GM12874 (cell line): ENCODE data around the gene PRKG1.

Source experiments
- TF ChIP-seq, protein P1 (sequence below): IDR thresholded peaks from 2 replicates; pipeline ENCODE4 v1.5.1; 2011; ENCODE audit warnings: low read depth, mild to moderate bottlenecking, control low read depth, low read length, moderate library complexity; ENCODE audit not compliant: insufficient read depth

The PRKG1 gene

DNA sequence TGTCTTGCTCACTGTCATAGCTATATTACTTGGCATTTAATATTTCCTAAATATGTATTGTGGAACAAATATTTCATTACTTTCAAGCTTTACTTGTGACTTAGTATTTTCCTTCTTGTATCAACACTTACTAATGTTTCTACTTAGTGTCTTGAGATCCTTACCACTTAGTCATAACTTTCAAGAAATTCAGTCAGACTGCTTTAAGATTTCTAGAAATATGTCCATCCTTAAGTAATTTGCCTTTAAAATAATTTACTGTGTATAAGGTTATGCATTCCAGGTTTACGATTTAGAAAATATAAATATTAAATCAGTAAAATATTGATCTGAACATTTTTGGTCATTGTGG lies 712.4 kb downstream of the PRKG1 start:
- TF ChIP-seq, protein P1, sequence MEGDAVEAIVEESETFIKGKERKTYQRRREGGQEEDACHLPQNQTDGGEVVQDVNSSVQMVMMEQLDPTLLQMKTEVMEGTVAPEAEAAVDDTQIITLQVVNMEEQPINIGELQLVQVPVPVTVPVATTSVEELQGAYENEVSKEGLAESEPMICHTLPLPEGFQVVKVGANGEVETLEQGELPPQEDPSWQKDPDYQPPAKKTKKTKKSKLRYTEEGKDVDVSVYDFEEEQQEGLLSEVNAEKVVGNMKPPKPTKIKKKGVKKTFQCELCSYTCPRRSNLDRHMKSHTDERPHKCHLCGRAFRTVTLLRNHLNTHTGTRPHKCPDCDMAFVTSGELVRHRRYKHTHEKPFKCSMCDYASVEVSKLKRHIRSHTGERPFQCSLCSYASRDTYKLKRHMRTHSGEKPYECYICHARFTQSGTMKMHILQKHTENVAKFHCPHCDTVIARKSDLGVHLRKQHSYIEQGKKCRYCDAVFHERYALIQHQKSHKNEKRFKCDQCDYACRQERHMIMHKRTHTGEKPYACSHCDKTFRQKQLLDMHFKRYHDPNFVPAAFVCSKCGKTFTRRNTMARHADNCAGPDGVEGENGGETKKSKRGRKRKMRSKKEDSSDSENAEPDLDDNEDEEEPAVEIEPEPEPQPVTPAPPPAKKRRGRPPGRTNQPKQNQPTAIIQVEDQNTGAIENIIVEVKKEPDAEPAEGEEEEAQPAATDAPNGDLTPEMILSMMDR, result no peak

DNA sequence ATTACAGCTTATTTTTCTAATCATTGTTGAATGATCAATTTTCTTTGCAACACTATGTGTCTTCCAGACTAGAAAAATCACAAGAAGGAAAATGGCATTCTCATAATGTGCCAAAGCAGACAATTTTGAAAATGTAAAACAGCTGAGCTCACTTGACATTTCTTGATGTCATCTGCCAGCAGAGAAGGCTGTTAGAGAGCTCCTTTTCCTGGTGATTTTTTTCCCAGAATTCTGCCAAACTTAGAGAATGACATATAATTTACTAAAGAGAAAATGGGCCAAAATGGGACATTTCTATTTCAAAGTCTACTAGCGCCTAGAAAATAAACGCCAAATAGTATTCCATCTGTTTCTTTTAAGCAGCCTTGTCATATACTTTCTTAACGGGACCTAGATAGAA lies 714.0 kb downstream of the PRKG1 start:
- TF ChIP-seq, protein P1, result no peak

DNA sequence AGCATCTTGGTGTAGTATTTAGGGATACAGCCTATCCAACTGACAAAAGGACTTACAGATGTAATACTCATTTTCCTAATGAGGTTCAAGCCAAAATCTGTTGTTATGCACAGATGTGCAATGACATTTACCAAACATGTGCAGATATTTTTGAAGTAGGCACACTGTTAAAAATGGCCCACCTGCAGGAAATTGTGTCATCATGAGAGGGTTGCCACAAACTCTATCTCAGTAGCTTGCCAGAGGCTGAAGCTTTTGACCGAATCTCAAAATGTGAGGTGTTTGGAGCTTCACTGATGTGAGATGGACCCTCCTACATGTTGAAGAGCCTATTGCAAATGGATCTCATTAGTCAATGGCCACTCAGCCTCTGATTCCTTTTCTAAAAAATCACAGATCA lies 714.8 kb downstream of the PRKG1 start:
- TF ChIP-seq, protein P1, result no peak

DNA sequence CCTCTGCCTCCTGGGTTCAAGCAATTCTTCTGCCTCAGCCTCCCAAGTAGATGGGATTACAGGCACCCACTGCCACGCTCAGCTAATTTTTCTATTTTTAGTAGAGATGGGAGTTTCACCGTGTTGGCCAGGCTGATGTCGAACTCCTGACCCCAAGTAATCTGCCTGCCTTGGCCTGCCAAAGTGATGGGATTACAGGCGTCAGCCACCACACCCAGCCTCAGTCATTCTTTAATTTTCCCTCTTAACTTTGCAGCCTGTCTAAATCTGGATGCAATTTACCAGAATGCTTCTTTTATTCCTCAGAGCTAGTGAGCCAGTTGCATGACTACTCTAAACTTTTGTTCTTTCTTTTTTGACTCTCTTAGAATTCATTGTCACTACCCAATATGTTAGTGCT lies 715.6 kb downstream of the PRKG1 start:
- TF ChIP-seq, protein P1, result no peak

DNA sequence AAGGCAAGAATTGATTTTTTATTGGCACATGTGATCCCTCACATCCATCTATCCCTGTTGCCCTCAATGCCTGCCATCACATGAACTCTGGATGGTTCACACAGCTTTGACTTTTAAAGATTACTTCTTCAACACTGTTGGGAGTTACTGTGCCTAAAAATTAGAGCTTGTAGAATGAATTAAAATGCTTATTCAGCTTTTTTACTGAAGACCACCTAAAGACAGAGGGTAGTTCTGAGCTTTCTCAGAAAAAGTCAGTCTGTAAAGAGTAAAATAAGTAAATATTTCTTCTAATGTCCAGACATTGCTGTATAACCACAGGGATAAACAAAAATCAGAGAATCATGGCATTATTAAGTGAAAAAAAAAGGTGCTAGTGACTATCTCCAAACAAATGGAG lies 718.4 kb downstream of the PRKG1 start:
- TF ChIP-seq, protein P1, result no peak

DNA sequence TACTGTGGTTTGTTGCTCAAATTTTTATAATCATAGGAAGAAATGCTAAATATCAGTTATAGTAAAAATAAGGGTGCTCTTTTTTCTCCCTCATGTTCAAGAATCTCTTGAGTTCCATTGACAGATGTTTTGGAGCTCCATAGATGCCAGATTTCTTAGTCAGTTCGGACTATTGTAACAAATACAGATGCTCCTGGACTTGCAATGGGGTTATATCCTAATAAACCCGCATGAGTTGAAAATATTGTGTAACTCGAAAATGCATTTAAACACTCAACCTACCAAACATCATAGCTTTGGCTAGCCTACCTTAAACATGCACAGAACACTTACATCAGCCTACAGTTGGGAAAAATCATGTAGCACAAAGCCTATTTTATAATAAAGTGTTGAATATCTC lies 725.8 kb downstream of the PRKG1 start:
- TF ChIP-seq, protein P1, result no peak

DNA sequence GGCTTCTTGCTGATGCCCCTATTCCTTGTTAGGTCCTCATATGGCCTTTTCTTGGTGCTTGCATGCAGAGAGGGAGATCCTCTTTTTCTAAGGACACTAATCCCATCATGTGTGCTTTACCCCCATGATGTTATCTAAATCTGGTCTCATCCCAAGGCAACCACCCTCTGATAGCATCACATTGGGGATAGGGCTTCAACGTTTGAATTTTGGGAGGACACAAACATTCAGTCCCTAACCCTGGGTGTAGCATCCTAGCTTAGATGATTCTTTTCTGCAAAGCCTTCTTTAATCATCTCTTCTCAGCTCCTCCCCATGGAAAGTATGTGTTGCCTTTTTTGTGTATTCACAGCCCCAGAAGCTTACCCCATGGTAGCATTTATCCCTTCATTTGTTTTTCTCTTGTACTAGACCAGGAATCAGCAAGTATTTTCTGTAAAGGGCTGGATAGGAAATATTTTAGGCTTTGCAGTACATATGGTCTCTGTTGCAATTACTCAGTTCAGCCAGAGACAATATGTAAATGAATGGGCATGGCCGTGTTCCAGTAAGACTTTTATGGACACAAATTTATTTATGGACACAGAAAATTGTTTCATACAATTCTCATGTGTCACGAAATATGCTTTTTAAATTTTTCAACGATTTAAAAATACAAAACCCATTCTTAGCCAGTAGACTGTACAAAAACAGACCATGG lies 726.6 kb downstream of the PRKG1 start:
- TF ChIP-seq, protein P1, result no peak
